ENCODE data around the gene WNK2.

WNK2 gene

DNA sequence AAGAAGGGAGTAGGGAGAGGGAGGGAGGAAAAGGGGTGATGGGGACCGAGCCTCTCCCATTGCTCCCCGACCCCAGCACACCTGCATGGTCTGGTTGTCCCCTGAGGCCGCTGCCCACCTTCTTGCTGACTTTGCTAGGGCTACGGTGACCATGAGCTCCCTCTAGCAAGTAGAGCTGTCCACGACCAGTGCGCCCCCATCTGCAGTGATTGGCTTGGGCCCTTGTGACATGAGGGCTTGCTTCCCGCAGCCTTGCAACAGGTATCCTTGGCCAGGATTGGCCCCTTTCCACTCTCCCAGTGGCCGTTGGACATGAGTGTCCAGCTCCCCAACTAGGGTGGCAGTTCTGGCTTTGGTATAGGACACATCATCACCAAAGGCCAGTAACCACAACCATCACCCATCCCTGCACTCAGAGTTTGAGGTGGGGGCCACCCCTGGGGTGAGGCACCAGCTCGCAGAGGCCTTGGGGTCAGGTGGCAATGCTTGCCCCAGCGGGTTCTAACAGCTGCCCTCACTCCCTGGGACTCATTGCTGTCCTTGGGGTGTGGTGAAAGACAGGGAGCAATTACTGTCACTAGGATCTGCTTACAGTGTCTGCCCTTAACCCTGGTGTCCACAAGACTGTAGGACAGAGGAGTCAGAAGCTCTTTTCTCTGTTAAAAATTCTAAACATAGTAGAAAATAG is 32.7 kb upstream of the WNK2 start (continued):
- TF ChIP-seq, protein P1, sequence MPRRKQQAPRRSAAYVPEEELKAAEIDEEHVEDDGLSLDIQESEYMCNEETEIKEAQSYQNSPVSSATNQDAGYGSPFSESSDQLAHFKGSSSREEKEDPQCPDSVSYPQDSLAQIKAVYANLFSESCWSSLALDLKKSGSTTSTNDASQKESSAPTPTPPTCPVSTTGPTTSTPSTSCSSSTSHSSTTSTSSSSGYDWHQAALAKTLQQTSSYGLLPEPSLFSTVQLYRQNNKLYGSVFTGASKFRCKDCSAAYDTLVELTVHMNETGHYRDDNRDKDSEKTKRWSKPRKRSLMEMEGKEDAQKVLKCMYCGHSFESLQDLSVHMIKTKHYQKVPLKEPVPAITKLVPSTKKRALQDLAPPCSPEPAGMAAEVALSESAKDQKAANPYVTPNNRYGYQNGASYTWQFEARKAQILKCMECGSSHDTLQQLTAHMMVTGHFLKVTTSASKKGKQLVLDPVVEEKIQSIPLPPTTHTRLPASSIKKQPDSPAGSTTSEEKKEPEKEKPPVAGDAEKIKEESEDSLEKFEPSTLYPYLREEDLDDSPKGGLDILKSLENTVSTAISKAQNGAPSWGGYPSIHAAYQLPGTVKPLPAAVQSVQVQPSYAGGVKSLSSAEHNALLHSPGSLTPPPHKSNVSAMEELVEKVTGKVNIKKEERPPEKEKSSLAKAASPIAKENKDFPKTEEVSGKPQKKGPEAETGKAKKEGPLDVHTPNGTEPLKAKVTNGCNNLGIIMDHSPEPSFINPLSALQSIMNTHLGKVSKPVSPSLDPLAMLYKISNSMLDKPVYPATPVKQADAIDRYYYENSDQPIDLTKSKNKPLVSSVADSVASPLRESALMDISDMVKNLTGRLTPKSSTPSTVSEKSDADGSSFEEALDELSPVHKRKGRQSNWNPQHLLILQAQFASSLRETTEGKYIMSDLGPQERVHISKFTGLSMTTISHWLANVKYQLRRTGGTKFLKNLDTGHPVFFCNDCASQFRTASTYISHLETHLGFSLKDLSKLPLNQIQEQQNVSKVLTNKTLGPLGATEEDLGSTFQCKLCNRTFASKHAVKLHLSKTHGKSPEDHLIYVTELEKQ (tag by site-specific recombination; IDR thresholded peaks at IDR 0.05; ENCODE audit: borderline replicate concordance): no peak
- no peak for TF ChIP-seq ZNF473 (tag by site-specific recombination; IDR thresholded peaks at IDR 0.05)
- TF ChIP-seq ZIC2 (tag by site-specific recombination; IDR thresholded peaks at IDR 0.05): no peak
- TF ChIP-seq ZNF175 (tag by site-specific recombination; IDR thresholded peaks at IDR 0.05): no peak
- TF ChIP-seq SP3 (tag by site-specific recombination; IDR thresholded peaks at IDR 0.05): no peak
- TF ChIP-seq, protein P2, sequence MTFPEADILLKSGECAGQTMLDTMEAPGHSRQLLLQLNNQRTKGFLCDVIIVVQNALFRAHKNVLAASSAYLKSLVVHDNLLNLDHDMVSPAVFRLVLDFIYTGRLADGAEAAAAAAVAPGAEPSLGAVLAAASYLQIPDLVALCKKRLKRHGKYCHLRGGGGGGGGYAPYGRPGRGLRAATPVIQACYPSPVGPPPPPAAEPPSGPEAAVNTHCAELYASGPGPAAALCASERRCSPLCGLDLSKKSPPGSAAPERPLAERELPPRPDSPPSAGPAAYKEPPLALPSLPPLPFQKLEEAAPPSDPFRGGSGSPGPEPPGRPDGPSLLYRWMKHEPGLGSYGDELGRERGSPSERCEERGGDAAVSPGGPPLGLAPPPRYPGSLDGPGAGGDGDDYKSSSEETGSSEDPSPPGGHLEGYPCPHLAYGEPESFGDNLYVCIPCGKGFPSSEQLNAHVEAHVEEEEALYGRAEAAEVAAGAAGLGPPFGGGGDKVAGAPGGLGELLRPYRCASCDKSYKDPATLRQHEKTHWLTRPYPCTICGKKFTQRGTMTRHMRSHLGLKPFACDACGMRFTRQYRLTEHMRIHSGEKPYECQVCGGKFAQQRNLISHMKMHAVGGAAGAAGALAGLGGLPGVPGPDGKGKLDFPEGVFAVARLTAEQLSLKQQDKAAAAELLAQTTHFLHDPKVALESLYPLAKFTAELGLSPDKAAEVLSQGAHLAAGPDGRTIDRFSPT (tag by site-specific recombination; IDR thresholded peaks at IDR 0.05): no peak
- no peak for TF ChIP-seq ZNF404 (tag by site-specific recombination; IDR thresholded peaks at IDR 0.05)
- TF ChIP-seq ZNF169 (tag by site-specific recombination; IDR thresholded peaks at IDR 0.05): no peak
- no peak for TF ChIP-seq ZNF555 (tag by site-specific recombination; conservative IDR thresholded peaks at IDR 0.05)
- no peak for TF ChIP-seq ZNF747 (tag by site-specific recombination; IDR thresholded peaks at IDR 0.05)
- TF ChIP-seq ZNF677 (tag by site-specific recombination; IDR thresholded peaks at IDR 0.05): no peak
- no peak for TF ChIP-seq YY2 (tag by site-specific recombination; IDR thresholded peaks at IDR 0.05)
- TF ChIP-seq ZNF510 (tag by site-specific recombination; IDR thresholded peaks at IDR 0.05; ENCODE audit: insufficient replicate concordance): no peak
- no peak for TF ChIP-seq ZNF354C (tag by site-specific recombination; IDR thresholded peaks at IDR 0.05; ENCODE audit: borderline replicate concordance, low read depth)

GRCh38 chr9:93154293-93154903 is 29.5 kb upstream of the WNK2 start:
- TF ChIP-seq PATZ1 (tag by site-specific recombination; IDR thresholded peaks at IDR 0.05) (no peak), ZNF2 (tag by site-specific recombination; IDR thresholded peaks at IDR 0.05) (0 out of 2 replicates have a peak, but pooled peaks have one; percentile 40), ZNF654 (tag by site-specific recombination; IDR thresholded peaks at IDR 0.05; ENCODE audit: low read depth) (peak; percentile 38), ZNF341 (tag by site-specific recombination; IDR thresholded peaks at IDR 0.05; ENCODE audit: low read depth) (peak; percentile 37), ZNF398 (tag by site-specific recombination; IDR thresholded peaks at IDR 0.05) (no peak), ZNF660 (tag by site-specific recombination; IDR thresholded peaks at IDR 0.05) (no peak)
- TF ChIP-seq, protein P3, sequence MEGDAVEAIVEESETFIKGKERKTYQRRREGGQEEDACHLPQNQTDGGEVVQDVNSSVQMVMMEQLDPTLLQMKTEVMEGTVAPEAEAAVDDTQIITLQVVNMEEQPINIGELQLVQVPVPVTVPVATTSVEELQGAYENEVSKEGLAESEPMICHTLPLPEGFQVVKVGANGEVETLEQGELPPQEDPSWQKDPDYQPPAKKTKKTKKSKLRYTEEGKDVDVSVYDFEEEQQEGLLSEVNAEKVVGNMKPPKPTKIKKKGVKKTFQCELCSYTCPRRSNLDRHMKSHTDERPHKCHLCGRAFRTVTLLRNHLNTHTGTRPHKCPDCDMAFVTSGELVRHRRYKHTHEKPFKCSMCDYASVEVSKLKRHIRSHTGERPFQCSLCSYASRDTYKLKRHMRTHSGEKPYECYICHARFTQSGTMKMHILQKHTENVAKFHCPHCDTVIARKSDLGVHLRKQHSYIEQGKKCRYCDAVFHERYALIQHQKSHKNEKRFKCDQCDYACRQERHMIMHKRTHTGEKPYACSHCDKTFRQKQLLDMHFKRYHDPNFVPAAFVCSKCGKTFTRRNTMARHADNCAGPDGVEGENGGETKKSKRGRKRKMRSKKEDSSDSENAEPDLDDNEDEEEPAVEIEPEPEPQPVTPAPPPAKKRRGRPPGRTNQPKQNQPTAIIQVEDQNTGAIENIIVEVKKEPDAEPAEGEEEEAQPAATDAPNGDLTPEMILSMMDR (tag by site-specific recombination; IDR thresholded peaks at IDR 0.05): peak; percentile 36; the same call in 1 of the 2 replicates
- POLR2A ChIA-PET: interaction anchor here (0.6 to 0.7 kb wide), 2 partner anchors 9 to 94 kb away, joined by 3 to 4 read pairs; no protein-coding TSS in a partner anchor
- Histone ChIP-seq H3K4me1 (ENCODE audit: control insufficient read depth, insufficient read depth, low read length) (no peaks in the 10 kb centered on the region), H3K27ac (ENCODE audit: extremely low read depth, low read depth, low read length) (no peak overlapping the region), H3K36me3 (ENCODE audit: control insufficient read depth in 2 of 2, insufficient read depth in 1 of 2, low read length in 2 of 2) (no peaks in the 10 kb centered on the region), H3K9me3 (ENCODE audit: control insufficient read depth, insufficient read depth, low read depth, low read length) (no peaks in the 10 kb centered on the region), H3K4me3 (ENCODE audit: low read depth, low read length) (no peak overlapping the region)
- CTCF ChIA-PET: interaction anchor here (0.5 to 3.5 kb wide), 47 partner anchors 8 to 848 kb away, joined by 3 to 30 read pairs (median 4); partner anchors contain the start of genes CARD19 and NINJ1

Data from HEK293 (cell line).